K562 (cell line): ENCODE data around the gene LOXHD1. TPM values are rescaled to one million over a fixed set of nuclear protein-coding genes. Genes with fewer than 3 reads are reported as not detected.

ENCODE experiments used
- ATAC-seq: fragments of 200-7000 bp; cut with Tn5 transposase; 3 replicates; pipeline ENCODE4 v1.9.1; 2020; ENCODE audit warnings: moderate library complexity
- BruUV-seq: library from RNA; stranded (reverse); fragments of 400-500 nt; replicated peaks from 2 replicates; lab custom pipeline; 2021; lab: Mats Ljungman, UMichigan
- CTCF ChIA-PET: fragments of 300-600 bp; formaldehyde crosslinking; extraction: SDS; loops from one replicate; lab custom pipeline; 2021; ENCODE audit warnings: low intra/inter-chr PET ratio; lab: Yijun Ruan, JAX
- POLR2A ChIA-PET: fragments of 300-600, 350-650 bp; sonication (Branson Sonifier 250); formaldehyde crosslinking; extraction: SDS; loops from one replicate; lab custom pipeline; 2021; ENCODE audit warnings: antibody characterized with exemption, inconsistent platforms; lab: Yijun Ruan, JAX
- DNase-seq, 4 experiments: peaks; one replicate each; pipeline versions ENCODE4 v3.0.0 to v3.0.0-alpha.2; 2011 to 2018; ENCODE audit warnings: low spot score in 3 of 4, mixed read lengths in 3 of 4; ENCODE audit errors: extremely low read depth in 1 of 4
- FAIRE-seq: peaks from 2 replicates; lab custom pipeline; 2011; peaks lifted over from hg19 to GRCh38; lab: Jason Lieb, UNC
- H2AFZ ChIP-seq: 2 replicates; pipeline ENCODE4 v1.6.0; 2011; ENCODE audit warnings: low read depth, low read length, control low read depth, inconsistent platforms
- H3K27ac ChIP-seq: fragments of 200-600 bp; 3 replicates; pipeline ENCODE4 v1.8.0; 2011; ENCODE audit warnings: low read depth, mild to moderate bottlenecking, control low read depth, inconsistent platforms, low read length, moderate library complexity, mixed read lengths; ENCODE audit errors: extremely low read depth
- H3K27me3 ChIP-seq, 2 experiments: fragments of 300-600 bp in 1 of 2; 2 replicates in 1 of 2; 3 replicates in 1 of 2; pipeline versions ENCODE4 v1.6.0 to v1.8.0; 2011; ENCODE audit warnings: inconsistent platforms in 2 of 2, low read length in 2 of 2, mild to moderate bottlenecking in 1 of 2, mixed read lengths in 1 of 2, moderate library complexity in 1 of 2; ENCODE audit not compliant: control insufficient read depth in 2 of 2, insufficient read depth in 2 of 2
- H3K36me3 ChIP-seq: fragments of 300-600 bp; 3 replicates; pipeline ENCODE4 v1.8.0; 2011; ENCODE audit warnings: mild to moderate bottlenecking, low read length, inconsistent platforms; ENCODE audit not compliant: control insufficient read depth, insufficient read depth
- H3K4me1 ChIP-seq, 2 experiments: fragments of 200-600 bp in 1 of 2; replicated peaks in 1 of 2; 2 replicates in 1 of 2; 3 replicates in 1 of 2; pipeline versions ENCODE4 v1.5.1 to v1.8.0; 2011; ENCODE audit warnings: inconsistent platforms in 2 of 2, low read length in 2 of 2, mild to moderate bottlenecking in 1 of 2, mixed read lengths in 1 of 2, moderate library complexity in 1 of 2; ENCODE audit not compliant: control insufficient read depth in 2 of 2, insufficient read depth in 2 of 2
- H3K4me2 ChIP-seq: 2 replicates; pipeline ENCODE4 v1.6.1; 2011; ENCODE audit warnings: low read length, control low read depth, inconsistent platforms, mixed read lengths; ENCODE audit not compliant: insufficient read depth
- H3K4me3 ChIP-seq: fragments of 200-600 bp; sonication (generic), shearing (Covaris generic); 2 replicates; pipeline ENCODE4 v1.5.1; 2016; ENCODE audit warnings: control low read depth, inconsistent platforms
- H3K79me2 ChIP-seq: fragments of 200-600 bp; 3 replicates; pipeline ENCODE4 v1.8.0; 2011; ENCODE audit warnings: low read length, inconsistent platforms; ENCODE audit not compliant: control insufficient read depth, insufficient read depth
- H3K9ac ChIP-seq, 2 experiments: 2 replicates each; pipeline versions ENCODE4 v1.6.0 to v1.6.1; 2011; ENCODE audit warnings: low read depth in 2 of 2, low read length in 2 of 2, control low read depth in 1 of 2, inconsistent platforms in 1 of 2, mild to moderate bottlenecking in 1 of 2, mixed read lengths in 1 of 2; ENCODE audit not compliant: insufficient read depth in 1 of 2
- H3K9me1 ChIP-seq: one replicate; pipeline ENCODE4 v1.6.0; 2011; ENCODE audit warnings: inconsistent platforms, mild to moderate bottlenecking, low read length, moderate library complexity; ENCODE audit not compliant: control insufficient read depth, insufficient read depth
- H3K9me3 ChIP-seq: replicated peaks from 2 replicates; pipeline ENCODE4 v1.5.1; 2011; ENCODE audit warnings: low read depth, low read length, inconsistent platforms; ENCODE audit not compliant: control insufficient read depth, insufficient read depth
- H4K20me1 ChIP-seq: replicated peaks from 2 replicates; pipeline ENCODE4 v1.6.1; 2011; ENCODE audit warnings: low read length, inconsistent platforms, mixed read lengths; ENCODE audit not compliant: control insufficient read depth, insufficient read depth
- CGGBP1 ChIP-seq: fragments of 250-450 bp; sonication (Bioruptor Pico); IDR thresholded peaks from 2 replicates; pipeline ENCODE4 v1.9.0; 2021; ENCODE audit warnings: mild to moderate bottlenecking
- HEY1 ChIP-seq: fragments of 250-450 bp; sonication (Bioruptor Pico); IDR thresholded peaks from 2 replicates; pipeline ENCODE4 v1.5.0; 2020; ENCODE audit warnings: mild to moderate bottlenecking, moderate library complexity, borderline replicate concordance
- MCM7 ChIP-seq, 2 experiments: fragments of 450-650 bp; IDR thresholded peaks; 2 replicates each; pipeline ENCODE4 v1.6.1; 2016 to 2018
- NFE2 ChIP-seq: IDR thresholded peaks from 2 replicates; pipeline ENCODE4 v1.6.1; 2014; ENCODE audit warnings: antibody characterized with exemption, low read depth
- PHF8 ChIP-seq: fragments of 200-600 bp; sonication (generic); IDR thresholded peaks from 2 replicates; pipeline ENCODE4 v1.6.1; 2012; ENCODE audit warnings: mixed run types, mild to moderate bottlenecking, inconsistent platforms, low read length, moderate library complexity, borderline replicate concordance
- SRSF3 ChIP-seq: fragments of 200-400 bp; formaldehyde crosslinking; IDR thresholded peaks from 2 replicates; pipeline ENCODE4 v1.6.1; 2016; ENCODE audit warnings: mild to moderate bottlenecking, low read length, moderate library complexity; ENCODE audit not compliant: insufficient read depth
- ZNF408 ChIP-seq: fragments of 250-450 bp; sonication (Bioruptor Pico); IDR thresholded peaks from 2 replicates; pipeline ENCODE4 v1.4.0; 2020; ENCODE audit warnings: low read depth, mild to moderate bottlenecking, moderate library complexity
- ZNF780A ChIP-seq: fragments of 250-450 bp; sonication (Bioruptor Pico); IDR thresholded peaks from 2 replicates; pipeline ENCODE4 v1.5.0; 2021; ENCODE audit warnings: mild to moderate bottlenecking
- ZSCAN32 ChIP-seq: fragments of 450-650 bp; formaldehyde crosslinking; IDR thresholded peaks from 2 replicates; pipeline ENCODE4 v1.4.0; 2020; ENCODE audit warnings: mild to moderate bottlenecking, moderate library complexity
- WGBS: fragments of 100-300 bp; shearing (Covaris generic); methylation state at CpG from one replicate; pipeline ENCODE4 v1.1.6; 2016; ENCODE audit warnings: low coverage, mixed read lengths; ENCODE audit not compliant: insufficient coverage; ENCODE audit errors: missing lambda C conversion rate; 5-methylcytosine and 5-hydroxymethylcytosine counted together
- in situ Hi-C: fragments of 300-500 bp; cut with MboI; formaldehyde crosslinking; loops from 4 replicates; pipeline ENCODE4 v1.15.0; 2018; ENCODE audit warnings: inconsistent platforms, mixed read lengths
- intact Hi-C: fragments of 100-400 bp; cut with micrococcal nuclease; formaldehyde crosslinking; loops from 2 replicates; pipeline ENCODE4 v1.14.2; 2022
- polyA plus RNA-seq, 8 experiments: library from polyadenylated mRNA; depleted of rRNA in 4 of 8; stranded (reverse) in 5 of 8; unstranded in 3 of 8; fragments of >200 nt; fragmentation: Nextera tagmentation in 2 of 8; fragmentation: Illumina TruSeq in 1 of 8; extraction: Ambion mirVana in 2 of 8; extraction: Trizol in 1 of 8; gene quantifications; 2 replicates each; pipeline versions ENCODE4 v1.2.1 to v1.2.3, GENCODE V29; 2011 to 2014; ENCODE audit warnings: inconsistent platforms in 1 of 8, missing spikeins in 1 of 8
- total RNA-seq, 7 experiments: library from RNA; depleted of rRNA in 6 of 7; stranded (reverse); fragments of >200 nt in 6 of 7; fragmentation: Illumina TruSeq in 2 of 7; extraction: Trizol in 2 of 7; gene quantifications; 2 replicates each; pipeline versions ENCODE4 v1.2.1 to v1.2.3, GENCODE V29; 2011 to 2021; ENCODE audit warnings: low replicate concordance in 1 of 7
- TF ChIP-seq, protein P1 (sequence below), 2 experiments: IDR thresholded peaks; 2 replicates each; pipeline ENCODE4 v1.6.1; 2011; ENCODE audit warnings: borderline replicate concordance in 1 of 2, control low read depth in 1 of 2, low read depth in 1 of 2, low read length in 1 of 2, mild to moderate bottlenecking in 1 of 2, mixed read lengths in 1 of 2, moderate library complexity in 1 of 2; ENCODE audit not compliant: insufficient read depth in 1 of 2, insufficient read length in 1 of 2, poor library complexity in 1 of 2, severe bottlenecking in 1 of 2; ENCODE audit errors: extremely low read depth in 1 of 2
- TF ChIP-seq, protein P2 (sequence below): fragments of 250-450 bp; sonication (Bioruptor Pico); IDR thresholded peaks from 2 replicates; pipeline ENCODE4 v1.5.0; 2021

LOXHD1 gene
- total and polyA plus RNA-seq, 9 of the 15 experiments (the other 6 are each of a cell fraction or from before 2014, with no cell fraction given) = not detected

DNA sequence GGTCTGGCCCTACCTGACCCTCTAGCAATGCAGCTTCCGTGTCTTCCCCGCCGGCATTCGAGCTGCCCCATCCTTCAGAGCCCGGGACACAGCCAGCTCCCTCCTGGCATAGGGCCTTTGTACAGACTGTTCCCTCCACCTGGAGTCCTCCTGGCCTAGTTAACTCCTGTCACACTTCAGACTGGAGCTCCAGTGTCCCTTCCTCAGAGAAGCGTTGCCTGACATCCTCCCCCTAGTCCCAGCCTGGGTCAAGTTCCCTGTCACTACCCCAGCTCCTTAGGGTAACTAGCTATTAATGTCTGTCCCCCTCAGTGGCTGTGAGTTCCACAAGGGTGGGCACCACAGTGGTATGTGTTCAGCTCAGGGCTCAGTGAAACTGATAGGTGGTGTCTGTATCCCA, 45.5 kb upstream of the LOXHD1 start:
- ChIA-PET POLR2A (interaction anchor here (0.6 kb wide), 1 partner anchor 8 kb away, joined by 3 read pairs; no protein-coding TSS in a partner anchor), CTCF (no interaction called here)
- H3K27me3 ChIP-seq = peaks cover 0 to 15% of the 10 kb centered on the region in 2 experiments; a peak in 2 of 5 replicates
- intact Hi-C loops (no loop called here), in situ Hi-C loops (no loop called here)
- no peaks in the 10 kb centered on the region for H4K20me1 ChIP-seq
- H3K4me3 ChIP-seq = no peak overlapping the region
- H3K4me2 ChIP-seq = no peak overlapping the region
- no peak for ATAC-seq
- no peaks in the 10 kb centered on the region for H3K9me1 ChIP-seq
- WGBS = 3% methylated on average over 5 of the region's 6 CpGs
- BruUV-seq = no TSS peak
- H3K4me1 ChIP-seq = no peaks in the 10 kb centered on the region
- no peak for FAIRE-seq
- H3K9ac ChIP-seq = no peak overlapping the region
- H3K27ac ChIP-seq = no peak overlapping the region
- DNase-seq = no peak
- no peaks in the 10 kb centered on the region for H3K9me3 ChIP-seq
- no peaks in the 10 kb centered on the region for H3K79me2 ChIP-seq
- H2AFZ ChIP-seq = no peak overlapping the region
- no peak for TF ChIP-seq SRSF3
- no peak for TF ChIP-seq PHF8
- TF ChIP-seq ZSCAN32 = no peak
- TF ChIP-seq NFE2 = no peak
- TF ChIP-seq, protein P1, sequence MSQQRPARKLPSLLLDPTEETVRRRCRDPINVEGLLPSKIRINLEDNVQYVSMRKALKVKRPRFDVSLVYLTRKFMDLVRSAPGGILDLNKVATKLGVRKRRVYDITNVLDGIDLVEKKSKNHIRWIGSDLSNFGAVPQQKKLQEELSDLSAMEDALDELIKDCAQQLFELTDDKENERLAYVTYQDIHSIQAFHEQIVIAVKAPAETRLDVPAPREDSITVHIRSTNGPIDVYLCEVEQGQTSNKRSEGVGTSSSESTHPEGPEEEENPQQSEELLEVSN (IDR thresholded peaks at IDR 0.05; ENCODE audit: borderline replicate concordance in 1 of 2, extremely low read depth in 1 of 2, insufficient read depth in 1 of 2, insufficient read length in 1 of 2, low read depth in 1 of 2, low read length in 1 of 2, poor library complexity in 1 of 2, severe bottlenecking in 1 of 2) = no peak
- TF ChIP-seq CGGBP1 (CRISPR knock-in tag) = no peak
- TF ChIP-seq HEY1 = no peak
- no peak for TF ChIP-seq ZNF780A (CRISPR knock-in tag)
- no peak for TF ChIP-seq MCM7 (IDR thresholded peaks at IDR 0.05)
- no peak for TF ChIP-seq ZNF408 (CRISPR knock-in tag)
- TF ChIP-seq, protein P2, sequence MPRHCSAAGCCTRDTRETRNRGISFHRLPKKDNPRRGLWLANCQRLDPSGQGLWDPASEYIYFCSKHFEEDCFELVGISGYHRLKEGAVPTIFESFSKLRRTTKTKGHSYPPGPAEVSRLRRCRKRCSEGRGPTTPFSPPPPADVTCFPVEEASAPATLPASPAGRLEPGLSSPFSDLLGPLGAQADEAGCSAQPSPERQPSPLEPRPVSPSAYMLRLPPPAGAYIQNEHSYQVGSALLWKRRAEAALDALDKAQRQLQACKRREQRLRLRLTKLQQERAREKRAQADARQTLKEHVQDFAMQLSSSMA (CRISPR knock-in tag) = no peak
- H3K36me3 ChIP-seq = no peaks in the 10 kb centered on the region
